Ectodermal cell (in vitro differentiated cells): ENCODE measurements around the gene MARCHF6. TPM values are rescaled to one million over a fixed set of nuclear protein-coding genes. Genes with fewer than 3 reads are reported as not detected.
A peak's percentile ranks its signal among the peaks of the same experiment; 100 is the strongest.
"Not testable (repeated sequence)": the region's sequence is repeated elsewhere in the genome, so short reads cannot be mapped to it uniquely, and the experiment has no call there.

Source experiments
- H3K27ac ChIP-seq: 2 replicates; pipeline ENCODE4 v1.7.0; 2013; ENCODE audit warnings: mild to moderate bottlenecking, low read depth, low read length; ENCODE audit not compliant: insufficient read depth, poor library complexity, severe bottlenecking
- H3K27me3 ChIP-seq: 2 replicates; pipeline ENCODE4 v1.7.0; 2013; ENCODE audit warnings: mild to moderate bottlenecking, low read length; ENCODE audit not compliant: insufficient read depth, control insufficient read depth, poor library complexity, severe bottlenecking
- H3K36me3 ChIP-seq: one replicate; pipeline ENCODE4 v1.7.0; 2013; ENCODE audit warnings: low read length; ENCODE audit not compliant: control insufficient read depth, insufficient read depth
- H3K4me1 ChIP-seq: one replicate; pipeline ENCODE4 v1.7.0; 2013; ENCODE audit warnings: low read length; ENCODE audit not compliant: control insufficient read depth, insufficient read depth
- H3K4me3 ChIP-seq: 2 replicates; pipeline ENCODE4 v1.7.0; 2013; ENCODE audit warnings: low read depth, low read length, control low read depth; ENCODE audit not compliant: insufficient read depth
- H3K9me3 ChIP-seq: 2 replicates; pipeline ENCODE4 v1.7.0; 2013; ENCODE audit warnings: mild to moderate bottlenecking, low read length, moderate library complexity; ENCODE audit not compliant: control insufficient read depth
- WGBS, 2 experiments: methylation state at CpG; one replicate each; pipeline ENCODE4 v1.1.7; 2013; ENCODE audit warnings: missing lambda C conversion rate in 2 of 2; 5-methylcytosine and 5-hydroxymethylcytosine counted together
- polyA plus RNA-seq, 4 experiments: library from polyadenylated mRNA; stranded (reverse); fragments of 50-300 nt; gene quantifications; one replicate each; pipeline ENCODE4 v1.2.3, GENCODE V29; 2013

MARCHF6 gene
- polyA plus RNA-seq (2013, experiment 1 of 4), result 124 TPM
- polyA plus RNA-seq (2013, experiment 2 of 4), result 133 TPM
- 97.1 TPM for polyA plus RNA-seq (2013, experiment 3 of 4)
- polyA plus RNA-seq (2013, experiment 4 of 4), result 108 TPM

- H3K4me3 ChIP-seq, result peak within 1 kb of the TSS; percentile 95
- no peaks in the 10 kb centered on the region for H3K27me3 ChIP-seq
- peaks cover 7% of the 10 kb centered on the region for H3K4me1 ChIP-seq
- H3K36me3 ChIP-seq, result no peaks in the 10 kb centered on the region
- no peaks in the 10 kb centered on the region for H3K9me3 ChIP-seq
- peak within 1 kb of the TSS; percentile 99 for H3K27ac ChIP-seq
- 0% methylated on average over 92 of the region's 92 CpGs for WGBS, 2 experiments
These were observed at the start of gene MARCHF6 for GRCh38 chr5:10353241-10354047. Gene MARCHF6 (plus strand): TSS chr5:10353695. CDS start chr5:10353899, 204 bp downstream.

DNA sequence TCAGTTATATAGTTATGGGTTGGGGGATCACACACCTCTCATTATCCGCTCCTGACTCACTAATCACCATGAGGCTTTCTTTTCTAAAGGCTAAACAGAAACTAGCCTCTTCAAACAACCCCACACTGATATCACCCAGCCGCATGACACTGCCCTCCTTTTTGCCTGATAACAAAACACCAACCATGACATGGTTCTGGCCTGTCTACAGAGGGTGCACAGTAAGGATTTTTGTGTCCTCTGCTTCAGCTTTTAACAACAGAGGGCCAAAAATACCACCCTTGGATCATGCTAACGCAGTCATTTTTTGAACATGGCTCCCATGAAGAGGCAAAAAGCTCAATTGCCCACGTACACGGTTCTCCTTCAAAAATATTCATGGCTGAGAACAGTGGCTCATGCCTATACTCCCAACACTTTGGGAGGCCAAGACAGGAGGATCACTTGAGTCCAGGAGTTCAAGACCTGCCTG, 49.8 kb upstream of the MARCHF6 start:
- Histone ChIP-seq H3K36me3 (no peaks in the 10 kb centered on the region), H3K9me3 (no peaks in the 10 kb centered on the region), H3K4me3 (no peak overlapping the region), H3K4me1 (no peaks in the 10 kb centered on the region), H3K27ac (no peak overlapping the region), H3K27me3 (peaks cover 15% of the 10 kb centered on the region)
- 70 to 74% methylated on average over 5 of the region's 5 CpGs for WGBS, 2 experiments

- Histone ChIP-seq H3K27ac (no peak overlapping the region), H3K4me3 (no peak overlapping the region), H3K4me1 (no peaks in the 10 kb centered on the region), H3K27me3 (peaks cover 15% of the 10 kb centered on the region), H3K9me3 (no peaks in the 10 kb centered on the region), H3K36me3 (no peaks in the 10 kb centered on the region)
- WGBS, 2 experiments, result 85 to 86% methylated on average over 5 of the region's 5 CpGs
These were observed 48.6 kb upstream of the MARCHF6 start for GRCh38 chr5:10304932-10305331.

DNA sequence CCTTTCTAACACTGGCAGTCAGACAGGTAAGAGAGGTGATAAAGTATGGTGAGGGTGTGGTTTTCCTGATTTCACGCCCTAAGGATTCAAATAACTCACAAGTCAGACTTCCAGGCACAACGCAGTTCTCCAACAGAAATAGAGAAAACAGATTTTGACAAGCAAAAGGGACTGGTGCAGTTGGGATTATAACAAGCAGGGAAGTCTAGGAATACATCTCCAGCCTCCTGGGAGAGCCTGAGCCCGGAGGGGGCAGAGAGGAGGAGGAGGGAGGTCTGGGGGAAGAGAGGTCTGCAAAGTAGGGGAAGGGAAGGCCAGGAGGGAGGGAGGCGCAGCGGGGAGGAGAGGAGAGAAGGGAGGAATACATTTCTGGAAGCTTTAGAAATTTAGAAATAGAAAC, 47.4 kb upstream of the MARCHF6 start:
- no peak overlapping the region for H3K4me3 ChIP-seq
- no peak overlapping the region for H3K27ac ChIP-seq
- 49 to 52% methylated on average over 5 of the region's 5 CpGs for WGBS, 2 experiments
- H3K9me3 ChIP-seq, result no peaks in the 10 kb centered on the region
- H3K27me3 ChIP-seq, result peaks cover 15% of the 10 kb centered on the region
- no peaks in the 10 kb centered on the region for H3K36me3 ChIP-seq
- H3K4me1 ChIP-seq, result no peaks in the 10 kb centered on the region

- peak overlapping the region; percentile 59 for H3K4me3 ChIP-seq
- no peaks in the 10 kb centered on the region for H3K4me1 ChIP-seq
- WGBS, 2 experiments, result 51 to 53% methylated on average over 7 to 8 of the region's 8 CpGs
- no peaks in the 10 kb centered on the region for H3K36me3 ChIP-seq
- H3K27me3 ChIP-seq, result peaks cover 15% of the 10 kb centered on the region
- H3K9me3 ChIP-seq, result no peaks in the 10 kb centered on the region
- no peak overlapping the region for H3K27ac ChIP-seq
These were observed 46.7 kb upstream of the MARCHF6 start for GRCh38 chr5:10306806-10307205.

- Histone ChIP-seq H3K4me1 (no peaks in the 10 kb centered on the region), H3K27me3 (peaks cover 15% of the 10 kb centered on the region), H3K27ac (no peak within 1 kb of the TSS), H3K4me3 (peak within 1 kb of the TSS; percentile 59), H3K9me3 (no peaks in the 10 kb centered on the region), H3K36me3 (no peaks in the 10 kb centered on the region)
- 3 to 4% methylated on average over 54 of the region's 56 CpGs for WGBS, 2 experiments
These were observed 46.0 kb upstream of the MARCHF6 start, which contains the start of gene CMBL for GRCh38 chr5:10307206-10308148. Gene CMBL (minus strand): TSS chr5:10307902. CDS start chr5:10290762, 17,140 bp downstream.

- Histone ChIP-seq H3K36me3 (no peaks in the 10 kb centered on the region), H3K9me3 (no peaks in the 10 kb centered on the region), H3K4me1 (no peaks in the 10 kb centered on the region), H3K27ac (no peak overlapping the region), H3K27me3 (peaks cover 15% of the 10 kb centered on the region), H3K4me3 (no peak overlapping the region)
- WGBS, 2 experiments, result 79 to 88% methylated on average over 6 of the region's 6 CpGs
These were observed 44.7 kb upstream of the MARCHF6 start for GRCh38 chr5:10308844-10309243.

GRCh38 chr5:10310066-10310779, 43.3 kb upstream of the MARCHF6 start:
- peaks cover 15% of the 10 kb centered on the region for H3K27me3 ChIP-seq
- H3K27ac ChIP-seq, result no peak overlapping the region
- H3K36me3 ChIP-seq, result no peaks in the 10 kb centered on the region
- WGBS, 2 experiments, result 87% methylated on average over 6 to 8 of the region's 8 CpGs
- H3K4me1 ChIP-seq, result no peaks in the 10 kb centered on the region
- H3K4me3 ChIP-seq, result no peak overlapping the region
- no peaks in the 10 kb centered on the region for H3K9me3 ChIP-seq

DNA sequence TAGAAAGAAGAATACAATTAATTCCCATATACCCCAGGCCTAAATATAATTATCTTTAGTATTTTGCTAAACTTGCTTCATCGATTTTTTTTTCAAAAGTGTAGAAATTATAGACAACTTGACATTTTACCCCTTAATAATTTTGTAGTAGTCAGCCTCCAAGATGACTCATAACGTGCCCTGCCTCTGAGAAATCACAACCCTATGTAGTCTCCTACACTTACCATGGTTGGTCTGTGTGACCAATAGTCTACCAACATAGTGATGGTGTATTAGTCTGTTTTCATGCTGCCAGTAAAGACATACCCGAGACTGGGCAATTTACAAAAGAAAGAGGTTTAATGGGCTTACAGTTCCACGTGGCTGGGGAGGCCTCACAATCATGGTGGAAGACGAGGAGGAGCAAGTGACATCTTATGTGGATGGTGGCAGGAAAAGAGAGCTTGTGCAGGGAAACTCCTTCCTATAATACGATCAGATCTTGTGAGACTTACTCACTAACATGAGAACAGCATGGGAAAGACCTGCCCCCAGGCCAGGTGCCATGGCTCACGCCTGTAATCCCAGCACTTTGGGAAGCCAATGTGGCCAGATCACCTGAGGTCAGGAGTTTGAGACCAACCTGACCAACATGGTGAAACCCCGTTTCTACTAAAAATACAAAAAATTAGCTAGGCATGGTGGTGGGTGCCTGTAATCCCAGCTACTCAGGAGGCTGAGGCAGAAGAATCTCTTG, 42.5 kb upstream of the MARCHF6 start:
- H3K36me3 ChIP-seq, H3K4me1 ChIP-seq, H3K4me3 ChIP-seq, H3K27ac ChIP-seq, H3K9me3 ChIP-seq: not testable (repeated sequence)
- peaks cover 15% of the 10 kb centered on the region for H3K27me3 ChIP-seq
- 63 to 69% methylated on average over 7 of the region's 8 CpGs for WGBS, 2 experiments
